K562 (cell line): ENCODE data around the gene PDK1. TPM values are rescaled to one million over a fixed set of nuclear protein-coding genes. Genes with fewer than 3 reads are reported as not detected.

Experiments used
- ATAC-seq: fragments of 200-7000 bp; cut with Tn5 transposase; 3 replicates; pipeline ENCODE4 v1.9.1; 2020; ENCODE audit warnings: moderate library complexity
- BruUV-seq: library from RNA; stranded (reverse); fragments of 400-500 nt; replicated peaks from 2 replicates; lab custom pipeline; 2021; lab: Mats Ljungman, UMichigan
- CTCF ChIA-PET: fragments of 300-600 bp; formaldehyde crosslinking; extraction: SDS; loops from one replicate; lab custom pipeline; 2021; ENCODE audit warnings: low intra/inter-chr PET ratio; lab: Yijun Ruan, JAX
- POLR2A ChIA-PET: fragments of 300-600, 350-650 bp; sonication (Branson Sonifier 250); formaldehyde crosslinking; extraction: SDS; loops from one replicate; lab custom pipeline; 2021; ENCODE audit warnings: antibody characterized with exemption, inconsistent platforms; lab: Yijun Ruan, JAX
- DNase-seq, 4 experiments: peaks; one replicate each; pipeline versions ENCODE4 v3.0.0 to v3.0.0-alpha.2; 2011 to 2018; ENCODE audit warnings: low spot score in 3 of 4, mixed read lengths in 3 of 4; ENCODE audit errors: extremely low read depth in 1 of 4
- FAIRE-seq: peaks from 2 replicates; lab custom pipeline; 2011; peaks lifted over from hg19 to GRCh38; lab: Jason Lieb, UNC
- H2AFZ ChIP-seq: 2 replicates; pipeline ENCODE4 v1.6.0; 2011; ENCODE audit warnings: low read depth, low read length, control low read depth, inconsistent platforms
- H3K27ac ChIP-seq: fragments of 200-600 bp; 3 replicates; pipeline ENCODE4 v1.8.0; 2011; ENCODE audit warnings: low read depth, mild to moderate bottlenecking, control low read depth, inconsistent platforms, low read length, moderate library complexity, mixed read lengths; ENCODE audit errors: extremely low read depth
- H3K27me3 ChIP-seq, 2 experiments: fragments of 300-600 bp in 1 of 2; 2 replicates in 1 of 2; 3 replicates in 1 of 2; pipeline versions ENCODE4 v1.6.0 to v1.8.0; 2011; ENCODE audit warnings: inconsistent platforms in 2 of 2, low read length in 2 of 2, mild to moderate bottlenecking in 1 of 2, mixed read lengths in 1 of 2, moderate library complexity in 1 of 2; ENCODE audit not compliant: control insufficient read depth in 2 of 2, insufficient read depth in 2 of 2
- H3K36me3 ChIP-seq: fragments of 300-600 bp; 3 replicates; pipeline ENCODE4 v1.8.0; 2011; ENCODE audit warnings: mild to moderate bottlenecking, low read length, inconsistent platforms; ENCODE audit not compliant: control insufficient read depth, insufficient read depth
- H3K4me1 ChIP-seq, 2 experiments: fragments of 200-600 bp in 1 of 2; replicated peaks in 1 of 2; 2 replicates in 1 of 2; 3 replicates in 1 of 2; pipeline versions ENCODE4 v1.5.1 to v1.8.0; 2011; ENCODE audit warnings: inconsistent platforms in 2 of 2, low read length in 2 of 2, mild to moderate bottlenecking in 1 of 2, mixed read lengths in 1 of 2, moderate library complexity in 1 of 2; ENCODE audit not compliant: control insufficient read depth in 2 of 2, insufficient read depth in 2 of 2
- H3K4me2 ChIP-seq: 2 replicates; pipeline ENCODE4 v1.6.1; 2011; ENCODE audit warnings: low read length, control low read depth, inconsistent platforms, mixed read lengths; ENCODE audit not compliant: insufficient read depth
- H3K4me3 ChIP-seq: fragments of 200-600 bp; sonication (generic), shearing (Covaris generic); 2 replicates; pipeline ENCODE4 v1.5.1; 2016; ENCODE audit warnings: control low read depth, inconsistent platforms
- H3K79me2 ChIP-seq: fragments of 200-600 bp; 3 replicates; pipeline ENCODE4 v1.8.0; 2011; ENCODE audit warnings: low read length, inconsistent platforms; ENCODE audit not compliant: control insufficient read depth, insufficient read depth
- H3K9ac ChIP-seq, 2 experiments: 2 replicates each; pipeline versions ENCODE4 v1.6.0 to v1.6.1; 2011; ENCODE audit warnings: low read depth in 2 of 2, low read length in 2 of 2, control low read depth in 1 of 2, inconsistent platforms in 1 of 2, mild to moderate bottlenecking in 1 of 2, mixed read lengths in 1 of 2; ENCODE audit not compliant: insufficient read depth in 1 of 2
- H3K9me1 ChIP-seq: one replicate; pipeline ENCODE4 v1.6.0; 2011; ENCODE audit warnings: inconsistent platforms, mild to moderate bottlenecking, low read length, moderate library complexity; ENCODE audit not compliant: control insufficient read depth, insufficient read depth
- H3K9me3 ChIP-seq: replicated peaks from 2 replicates; pipeline ENCODE4 v1.5.1; 2011; ENCODE audit warnings: low read depth, low read length, inconsistent platforms; ENCODE audit not compliant: control insufficient read depth, insufficient read depth
- H4K20me1 ChIP-seq: replicated peaks from 2 replicates; pipeline ENCODE4 v1.6.1; 2011; ENCODE audit warnings: low read length, inconsistent platforms, mixed read lengths; ENCODE audit not compliant: control insufficient read depth, insufficient read depth
- CBFA2T2 ChIP-seq: fragments of 450-650 bp; conservative IDR thresholded peaks from 2 replicates; pipeline ENCODE4 v1.6.1; 2017; ENCODE audit warnings: mild to moderate bottlenecking
- IFI16 ChIP-seq: fragments of 250-450 bp; sonication (Bioruptor Pico); IDR thresholded peaks from 2 replicates; pipeline ENCODE4 v2.1.2; 2022; ENCODE audit warnings: mild to moderate bottlenecking, inconsistent platforms
- STAT5B ChIP-seq: fragments of 250-450 bp; sonication (Bioruptor Pico); IDR thresholded peaks from 2 replicates; pipeline ENCODE4 v1.8.0; 2021; ENCODE audit warnings: mild to moderate bottlenecking, inconsistent platforms
- WGBS: fragments of 100-300 bp; shearing (Covaris generic); methylation state at CpG from one replicate; pipeline ENCODE4 v1.1.6; 2016; ENCODE audit warnings: low coverage, mixed read lengths; ENCODE audit not compliant: insufficient coverage; ENCODE audit errors: missing lambda C conversion rate; 5-methylcytosine and 5-hydroxymethylcytosine counted together
- in situ Hi-C: fragments of 300-500 bp; cut with MboI; formaldehyde crosslinking; loops from 4 replicates; pipeline ENCODE4 v1.15.0; 2018; ENCODE audit warnings: inconsistent platforms, mixed read lengths
- intact Hi-C: fragments of 100-400 bp; cut with micrococcal nuclease; formaldehyde crosslinking; loops from 2 replicates; pipeline ENCODE4 v1.14.2; 2022
- polyA plus RNA-seq, 8 experiments: library from polyadenylated mRNA; depleted of rRNA in 4 of 8; stranded (reverse) in 5 of 8; unstranded in 3 of 8; fragments of >200 nt; fragmentation: Nextera tagmentation in 2 of 8; fragmentation: Illumina TruSeq in 1 of 8; extraction: Ambion mirVana in 2 of 8; extraction: Trizol in 1 of 8; gene quantifications; 2 replicates each; pipeline versions ENCODE4 v1.2.1 to v1.2.3, GENCODE V29; 2011 to 2014; ENCODE audit warnings: inconsistent platforms in 1 of 8, missing spikeins in 1 of 8
- total RNA-seq, 7 experiments: library from RNA; depleted of rRNA in 6 of 7; stranded (reverse); fragments of >200 nt in 6 of 7; fragmentation: Illumina TruSeq in 2 of 7; extraction: Trizol in 2 of 7; gene quantifications; 2 replicates each; pipeline versions ENCODE4 v1.2.1 to v1.2.3, GENCODE V29; 2011 to 2021; ENCODE audit warnings: low replicate concordance in 1 of 7
- TF ChIP-seq, protein P1 (sequence below): fragments of 450-650 bp; formaldehyde crosslinking; IDR thresholded peaks from 2 replicates; pipeline ENCODE4 v1.4.0; 2022; ENCODE audit warnings: mild to moderate bottlenecking, moderate library complexity
- TF ChIP-seq, protein P2 (sequence below): fragments of 450-650 bp; formaldehyde crosslinking; IDR thresholded peaks from 2 replicates; pipeline ENCODE4 v1.4.0; 2020; ENCODE audit warnings: mild to moderate bottlenecking, moderate library complexity
- TF ChIP-seq, protein P3 (sequence below): fragments of 450-650 bp; conservative IDR thresholded peaks from 2 replicates; pipeline ENCODE4 v1.6.1; 2016; ENCODE audit warnings: missing genetic modification characterization, low read depth, mild to moderate bottlenecking, control low read depth, missing compliant biosample characterization

Gene PDK1
- total and polyA plus RNA-seq, 9 of the 15 experiments (the other 6 are each of a cell fraction or from before 2014, with no cell fraction given) = 3.5 to 176 (median 13.9) TPM

DNA sequence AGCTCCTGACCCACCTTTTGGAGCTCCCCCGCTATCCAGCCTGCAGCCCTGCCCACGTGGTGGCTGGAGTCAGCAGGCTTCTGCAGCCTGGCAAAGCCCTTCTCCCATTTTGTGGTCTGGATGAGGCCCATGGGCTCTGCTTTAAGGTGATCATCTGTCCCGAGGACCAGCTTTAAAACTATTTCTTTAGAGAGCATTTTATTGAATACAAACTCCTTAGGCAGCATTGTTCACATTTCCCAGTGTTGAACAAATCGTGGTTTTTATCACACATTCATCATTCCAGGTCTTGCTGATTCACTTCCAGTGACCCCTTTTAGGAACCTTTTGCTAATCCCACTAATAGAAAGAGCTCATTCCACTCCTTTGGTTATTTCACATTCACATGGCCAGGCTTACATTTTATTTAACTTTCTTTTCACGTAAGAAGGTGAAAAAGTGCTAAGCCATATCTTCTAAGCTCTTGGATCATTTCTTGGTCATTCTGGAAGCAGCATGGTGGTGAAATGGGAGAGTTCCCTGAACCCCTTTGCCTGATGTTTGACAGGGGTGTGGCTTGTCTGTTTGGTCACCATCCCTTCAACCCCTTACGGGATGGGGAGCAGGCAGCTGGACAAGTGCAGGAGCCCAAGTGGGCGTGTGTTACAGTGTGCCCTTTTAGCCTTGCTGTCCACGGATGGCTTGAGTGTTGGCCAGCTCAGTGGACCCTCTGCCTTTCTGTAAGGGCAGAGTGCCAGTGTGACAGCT lies 99.4 kb downstream of the PDK1 start:
- ATAC-seq (no peak), DNase-seq (no peak), FAIRE-seq (no peak)
- Histone ChIP-seq H3K27ac (no peak overlapping the region), H3K27me3 (no peaks in the 10 kb centered on the region; a peak in 1 of 5 replicates), H3K9me3 (no peaks in the 10 kb centered on the region), H3K4me2 (no peak overlapping the region), H3K9ac (no peak overlapping the region), H3K36me3 (no peaks in the 10 kb centered on the region), H3K79me2 (no peaks in the 10 kb centered on the region), H3K9me1 (no peaks in the 10 kb centered on the region), H2AFZ (no peak overlapping the region), H3K4me1 (no peaks in the 10 kb centered on the region), H4K20me1 (no peaks in the 10 kb centered on the region), H3K4me3 (no peak overlapping the region)
- BruUV-seq = no TSS peak
- in situ Hi-C loops (no loop called here), intact Hi-C loops (no loop called here)
- WGBS = 1% methylated on average over 8 of the region's 8 CpGs
- ChIA-PET POLR2A (interaction anchor here (0.7 to 0.9 kb wide), 2 partner anchors 19 to 480 kb away, joined by 3 to 4 read pairs; no protein-coding TSS in a partner anchor), CTCF (interaction anchor here (0.6 kb wide), 1 partner anchor 318 kb away, joined by 3 read pairs; no protein-coding TSS in a partner anchor)
- TF ChIP-seq, protein P1, sequence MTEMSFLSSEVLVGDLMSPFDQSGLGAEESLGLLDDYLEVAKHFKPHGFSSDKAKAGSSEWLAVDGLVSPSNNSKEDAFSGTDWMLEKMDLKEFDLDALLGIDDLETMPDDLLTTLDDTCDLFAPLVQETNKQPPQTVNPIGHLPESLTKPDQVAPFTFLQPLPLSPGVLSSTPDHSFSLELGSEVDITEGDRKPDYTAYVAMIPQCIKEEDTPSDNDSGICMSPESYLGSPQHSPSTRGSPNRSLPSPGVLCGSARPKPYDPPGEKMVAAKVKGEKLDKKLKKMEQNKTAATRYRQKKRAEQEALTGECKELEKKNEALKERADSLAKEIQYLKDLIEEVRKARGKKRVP (CRISPR knock-in tag) = no peak
- TF ChIP-seq STAT5B (CRISPR knock-in tag) = no peak
- no peak for TF ChIP-seq CBFA2T2
- TF ChIP-seq, protein P2, sequence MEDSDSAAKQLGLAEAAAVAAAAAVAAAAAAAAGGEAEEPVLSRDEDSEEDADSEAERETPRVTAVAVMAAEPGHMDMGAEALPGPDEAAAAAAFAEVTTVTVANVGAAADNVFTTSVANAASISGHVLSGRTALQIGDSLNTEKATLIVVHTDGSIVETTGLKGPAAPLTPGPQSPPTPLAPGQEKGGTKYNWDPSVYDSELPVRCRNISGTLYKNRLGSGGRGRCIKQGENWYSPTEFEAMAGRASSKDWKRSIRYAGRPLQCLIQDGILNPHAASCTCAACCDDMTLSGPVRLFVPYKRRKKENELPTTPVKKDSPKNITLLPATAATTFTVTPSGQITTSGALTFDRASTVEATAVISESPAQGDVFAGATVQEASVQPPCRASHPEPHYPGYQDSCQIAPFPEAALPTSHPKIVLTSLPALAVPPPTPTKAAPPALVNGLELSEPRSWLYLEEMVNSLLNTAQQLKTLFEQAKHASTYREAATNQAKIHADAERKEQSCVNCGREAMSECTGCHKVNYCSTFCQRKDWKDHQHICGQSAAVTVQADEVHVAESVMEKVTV (CRISPR knock-in tag) = no peak
- TF ChIP-seq IFI16 (CRISPR knock-in tag) = no peak
- TF ChIP-seq, protein P3, sequence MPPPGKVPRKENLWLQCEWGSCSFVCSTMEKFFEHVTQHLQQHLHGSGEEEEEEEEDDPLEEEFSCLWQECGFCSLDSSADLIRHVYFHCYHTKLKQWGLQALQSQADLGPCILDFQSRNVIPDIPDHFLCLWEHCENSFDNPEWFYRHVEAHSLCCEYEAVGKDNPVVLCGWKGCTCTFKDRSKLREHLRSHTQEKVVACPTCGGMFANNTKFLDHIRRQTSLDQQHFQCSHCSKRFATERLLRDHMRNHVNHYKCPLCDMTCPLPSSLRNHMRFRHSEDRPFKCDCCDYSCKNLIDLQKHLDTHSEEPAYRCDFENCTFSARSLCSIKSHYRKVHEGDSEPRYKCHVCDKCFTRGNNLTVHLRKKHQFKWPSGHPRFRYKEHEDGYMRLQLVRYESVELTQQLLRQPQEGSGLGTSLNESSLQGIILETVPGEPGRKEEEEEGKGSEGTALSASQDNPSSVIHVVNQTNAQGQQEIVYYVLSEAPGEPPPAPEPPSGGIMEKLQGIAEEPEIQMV (tag) = no peak
